Ramos (cell line): ENCODE results near the gene DGKI.

Experiments used
- in situ Hi-C: fragments of 300-500 bp; cut with MboI; formaldehyde crosslinking; loops from one replicate; pipeline ENCODE4 v1.14.3; 2022; ENCODE audit warnings: low sequenced_read_pairs; ENCODE audit not compliant: unreplicated experiment

DGKI gene

GRCh38 chr7:137846827-137847567 is at the start of gene DGKI:
Gene DGKI, minus strand, starts transcription at chr7:137846974.
- in situ Hi-C loops = no loop called here

- in situ Hi-C loops = loop anchor here (5.0 kb wide), 1 partner anchor 243 kb away; no protein-coding TSS in a partner anchor
Observed at GRCh38 chr7:137895301-137896221, 48.8 kb upstream of the DGKI start.

GRCh38 chr7:137893143-137893742 is 46.5 kb upstream of the DGKI start:
- in situ Hi-C loops = no loop called here

GRCh38 chr7:137891016-137891655 is 44.4 kb upstream of the DGKI start:
- in situ Hi-C loops = no loop called here

- in situ Hi-C loops = no loop called here
Observed at GRCh38 chr7:137890449-137890921, 43.7 kb upstream of the DGKI start.

- in situ Hi-C loops = no loop called here
Observed at GRCh38 chr7:137888241-137888640, 41.5 kb upstream of the DGKI start.

GRCh38 chr7:137886746-137887145 is 40.0 kb upstream of the DGKI start:
- in situ Hi-C loops = no loop called here

GRCh38 chr7:137886281-137886680 is 39.5 kb upstream of the DGKI start:
- in situ Hi-C loops = no loop called here

- in situ Hi-C loops = no loop called here
Observed at GRCh38 chr7:137885678-137886077, 38.9 kb upstream of the DGKI start.

- in situ Hi-C loops = no loop called here
Observed at GRCh38 chr7:137882806-137883205, 36.0 kb upstream of the DGKI start.

GRCh38 chr7:137882261-137882668 is 35.5 kb upstream of the DGKI start:
- in situ Hi-C loops = no loop called here

GRCh38 chr7:137881607-137882260 is 35.0 kb upstream of the DGKI start:
- in situ Hi-C loops = no loop called here

- in situ Hi-C loops = no loop called here
Observed at GRCh38 chr7:137880432-137880831, 33.7 kb upstream of the DGKI start.

- in situ Hi-C loops = no loop called here
Observed at GRCh38 chr7:137879357-137880158, 32.8 kb upstream of the DGKI start.

- in situ Hi-C loops = no loop called here
Observed at GRCh38 chr7:137878333-137878961, 31.7 kb upstream of the DGKI start.

- in situ Hi-C loops = no loop called here
Observed at GRCh38 chr7:137877027-137877675, 30.4 kb upstream of the DGKI start.

GRCh38 chr7:137875746-137876145 is 29.0 kb upstream of the DGKI start:
- in situ Hi-C loops = no loop called here
